Heart right ventricle (tissue), 16 donors: ENCODE data around the gene SGCD. TPM values are rescaled to one million over a fixed set of nuclear protein-coding genes. Genes with fewer than 3 reads are reported as not detected.

Source experiments
- ATAC-seq, 8 donors: fragments of 200-7000 bp; cut with Tn5 transposase; one replicate each; pipeline ENCODE4 v1.9.1; 2020; ENCODE audit warnings: mild to moderate bottlenecking in 8 of 8, moderate library complexity in 8 of 8, moderate number of reproducible peaks in 1 of 8
- DNase-seq, 2 donors: peaks; one replicate each; pipeline ENCODE4 v3.0.0-alpha.2; 2020
- H3K27ac ChIP-seq, 10 donors: fragments of 200-600 bp; sonication (generic) in 2 of 10; one replicate each; pipeline versions ENCODE4 v1.5.0 to v1.8.0; 2020 to 2022; ENCODE audit warnings: mild to moderate bottlenecking in 3 of 10
- H3K27me3 ChIP-seq, 7 donors: fragments of 200-600 bp; one replicate each; pipeline ENCODE4 v1.8.0; 2021 to 2022; ENCODE audit warnings: mild to moderate bottlenecking in 2 of 7
- H3K36me3 ChIP-seq, 9 donors: fragments of 200-600 bp; sonication (generic) in 1 of 9; one replicate each; pipeline versions ENCODE4 v1.5.0 to v1.8.0; 2020 to 2022; ENCODE audit warnings: mild to moderate bottlenecking in 2 of 9
- H3K4me1 ChIP-seq, 9 donors: fragments of 200-600 bp; sonication (generic) in 1 of 9; one replicate each; pipeline versions ENCODE4 v1.5.0 to v1.8.0; 2020 to 2022; ENCODE audit warnings: mild to moderate bottlenecking in 4 of 9
- H3K4me3 ChIP-seq, 10 donors: fragments of 200-600 bp; sonication (generic) in 2 of 10; one replicate each; pipeline versions ENCODE4 v1.5.0 to v1.8.0; 2020 to 2022; ENCODE audit warnings: mild to moderate bottlenecking in 7 of 10, moderate library complexity in 2 of 10
- H3K9me3 ChIP-seq, 11 donors: fragments of 200-600 bp in 10 of 11; sonication (generic) in 2 of 11; one replicate each; pipeline versions ENCODE4 v1.5.0 to v1.8.0; 2013 to 2022; ENCODE audit warnings: mild to moderate bottlenecking in 2 of 11, control low read depth in 1 of 11, moderate library complexity in 1 of 11
- WGBS, 2 donors: extraction: QIAGEN DNeasy Blood & Tissue Kit; methylation state at CpG; one replicate each; pipeline ENCODE4 v1.1.7; 2013; ENCODE audit warnings: inconsistent platforms in 1 of 2; 5-methylcytosine and 5-hydroxymethylcytosine counted together
- intact Hi-C, 10 donors: fragments of 100-400 bp; cut with DNase I; formaldehyde crosslinking; loops; one replicate each; pipeline versions ENCODE4 v1.11.1 to v1.14.2; 2022
- polyA plus RNA-seq, 2 donors: library from polyadenylated mRNA; stranded (reverse); fragments of 200-250 nt; gene quantifications; one replicate each; pipeline ENCODE4 v1.2.3, GENCODE V29; 2013
- total RNA-seq, 10 donors: library from RNA; stranded (reverse); fragmentation: NEBNext Ultra II Directional in 3 of 10; extraction: Animal tissue kit (Norgen Biotek cat#: 25700) in 3 of 10; gene quantifications; one replicate each; pipeline versions ENCODE4 v1.2.1 to v1.2.4, GENCODE V29; 2021 to 2023
- TF ChIP-seq, protein P1 (sequence below), 9 donors: fragments of 200-600 bp; sonication (generic) in 2 of 9; IDR thresholded peaks; one replicate each; pipeline versions ENCODE4 v1.5.0 to v1.8.0; 2021 to 2022; ENCODE audit warnings: antibody characterized with exemption in 9 of 9, mild to moderate bottlenecking in 5 of 9, moderate library complexity in 1 of 9
- donor health status: Arrhythmogenic right ventricular cardiomyopathy.
- donor health status: ischemic (EF 13 %, LVEDD 7.1; RV severe dilation, severe dysfunction).
- donor health status: healthy with polysubstance abuse.
- donor health status: DM: no; HTN: yes; CAD: no.
- donor health status: DM: no; HTN: no; CAD: no.
- donor health status: ischemic (EF 25% LVEDD 6.9; RV normal size, moderate dysfunction).
- donor health status: ischemic (EF 25% LVEDD 5.7; RV mildly dilated, moderate dysfunction).
- donor health status: healthy.
- donor health status: DM: yes; HTN: yes; CAD: no.
- donor health status: Ischemic cardiomyopathy.
- donor health status: ischemic (EF 35%, LVEDD 5.7; RV mildly dilated, moderate dysfunction).
- donor health status: nonischemic (EF 11% LVEDD 7.7; RV severe dilation, severe dysfunction).
- donor health status: DM: yes; HTN: yes; CAD: no.
- donor health status: PGD.
- donor health status: ischemic (EF 29% LVEDD 5.4; RV normal size, mild dysfunction).
- donor health status: nonischemic (EF 23%, LVEDD 6.1; RV moderate dilation, normal function).

Gene SGCD
- total and polyA plus RNA-seq, 12 donors: 12.0 to 153 (median 99.6) TPM

GRCh38 chr5:156497804-156498208 lies 170.8 kb downstream of the SGCD start:
- DNase-seq: no peak
- TF ChIP-seq, protein P1, sequence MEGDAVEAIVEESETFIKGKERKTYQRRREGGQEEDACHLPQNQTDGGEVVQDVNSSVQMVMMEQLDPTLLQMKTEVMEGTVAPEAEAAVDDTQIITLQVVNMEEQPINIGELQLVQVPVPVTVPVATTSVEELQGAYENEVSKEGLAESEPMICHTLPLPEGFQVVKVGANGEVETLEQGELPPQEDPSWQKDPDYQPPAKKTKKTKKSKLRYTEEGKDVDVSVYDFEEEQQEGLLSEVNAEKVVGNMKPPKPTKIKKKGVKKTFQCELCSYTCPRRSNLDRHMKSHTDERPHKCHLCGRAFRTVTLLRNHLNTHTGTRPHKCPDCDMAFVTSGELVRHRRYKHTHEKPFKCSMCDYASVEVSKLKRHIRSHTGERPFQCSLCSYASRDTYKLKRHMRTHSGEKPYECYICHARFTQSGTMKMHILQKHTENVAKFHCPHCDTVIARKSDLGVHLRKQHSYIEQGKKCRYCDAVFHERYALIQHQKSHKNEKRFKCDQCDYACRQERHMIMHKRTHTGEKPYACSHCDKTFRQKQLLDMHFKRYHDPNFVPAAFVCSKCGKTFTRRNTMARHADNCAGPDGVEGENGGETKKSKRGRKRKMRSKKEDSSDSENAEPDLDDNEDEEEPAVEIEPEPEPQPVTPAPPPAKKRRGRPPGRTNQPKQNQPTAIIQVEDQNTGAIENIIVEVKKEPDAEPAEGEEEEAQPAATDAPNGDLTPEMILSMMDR (IDR thresholded peaks at IDR 0.05): no peak
- H3K36me3 ChIP-seq: no peaks in the 10 kb centered on the region
- no peak overlapping the region for H3K4me3 ChIP-seq
- H3K27me3 ChIP-seq: no peaks in the 10 kb centered on the region
- intact Hi-C loops: no loop called here
- peaks cover 5 to 57% (median 28%) of the 10 kb centered on the region in 9 donors for H3K4me1 ChIP-seq
- peak overlapping the region in 7 of 10 donors; percentile 22 to 63 (median 51) for H3K27ac ChIP-seq
- WGBS, 2 donors: 32 to 33% methylated on average over 3 of the region's 3 CpGs
- H3K9me3 ChIP-seq: peaks cover 0 to 4% (median 0%) of the 10 kb centered on the region in 11 donors
- peak; percentile 18 to 84 (median 68) for ATAC-seq

- WGBS, 2 donors: 69 to 74% methylated on average over 7 of the region's 7 CpGs
- no peak for DNase-seq
- H3K36me3 ChIP-seq: no peaks in the 10 kb centered on the region
- no peak overlapping the region for H3K4me3 ChIP-seq
- peaks cover 5 to 63% (median 30%) of the 10 kb centered on the region in 9 donors for H3K4me1 ChIP-seq
- H3K27me3 ChIP-seq: no peaks in the 10 kb centered on the region
- intact Hi-C loops: no loop called here
- no peaks in the 10 kb centered on the region for H3K9me3 ChIP-seq
- no peak for ATAC-seq
- TF ChIP-seq, protein P1 (IDR thresholded peaks at IDR 0.05): no peak
- peak overlapping the region in 7 of 10 donors; percentile 22 to 63 (median 51) for H3K27ac ChIP-seq
Measured at GRCh38 chr5:156498226-156498980, 171.4 kb downstream of the SGCD start.

GRCh38 chr5:156500755-156501154 lies 173.8 kb downstream of the SGCD start:
- Histone ChIP-seq H3K4me3 (no peak overlapping the region), H3K36me3 (no peaks in the 10 kb centered on the region), H3K27me3 (no peaks in the 10 kb centered on the region), H3K4me1 (peaks cover 5 to 54% (median 31%) of the 10 kb centered on the region in 9 donors), H3K9me3 (no peaks in the 10 kb centered on the region), H3K27ac (peak overlapping the region in 2 of 10 donors; percentile 12 to 37)
- DNase-seq (no peak), ATAC-seq (peak in 2 of 8 donors; percentile 18 to 30)
- intact Hi-C loops: loop anchor here in 1 of 10 donors (5.0 kb wide), 1 partner anchor 623 kb away; no protein-coding TSS in a partner anchor
- TF ChIP-seq, protein P1 (IDR thresholded peaks at IDR 0.05): no peak
- WGBS, 2 donors: 52 to 56% methylated on average over 5 of the region's 5 CpGs

DNA sequence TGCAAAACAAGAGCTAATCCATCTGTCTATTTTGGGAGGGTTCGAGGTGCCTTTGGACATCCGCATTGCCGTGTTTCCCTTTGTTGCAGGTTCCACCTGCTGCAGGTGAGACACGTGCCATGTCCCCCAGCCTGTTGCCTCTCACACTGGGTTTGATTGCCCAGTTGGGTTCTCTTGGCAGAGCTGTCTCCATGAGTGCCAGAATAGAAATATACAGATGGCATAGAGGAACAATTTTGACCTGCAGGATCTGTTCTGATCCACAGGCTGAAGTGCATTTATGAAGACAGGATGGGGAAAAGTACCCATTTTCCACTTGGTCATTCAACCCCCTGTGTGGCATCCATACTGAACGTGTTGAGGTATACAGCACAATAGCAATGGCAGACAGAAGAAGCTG lies 178.1 kb downstream of the SGCD start:
- no peaks in the 10 kb centered on the region for H3K27me3 ChIP-seq
- ATAC-seq (peak in 1 of 8 donors; percentile 22), DNase-seq (no peak)
- peaks cover 0 to 9% (median 0%) of the 10 kb centered on the region in 9 donors for H3K36me3 ChIP-seq
- intact Hi-C loops: no loop called here
- H3K9me3 ChIP-seq: no peaks in the 10 kb centered on the region
- H3K4me1 ChIP-seq: peaks cover 0 to 21% (median 8%) of the 10 kb centered on the region in 9 donors
- H3K27ac ChIP-seq: no peak overlapping the region
- 87 to 91% methylated on average over 5 of the region's 5 CpGs for WGBS, 2 donors
- TF ChIP-seq, protein P1 (IDR thresholded peaks at IDR 0.05): no peak
- H3K4me3 ChIP-seq: no peak overlapping the region
